ENCODE data around the gene ETS1.

ETS1 gene

DNA sequence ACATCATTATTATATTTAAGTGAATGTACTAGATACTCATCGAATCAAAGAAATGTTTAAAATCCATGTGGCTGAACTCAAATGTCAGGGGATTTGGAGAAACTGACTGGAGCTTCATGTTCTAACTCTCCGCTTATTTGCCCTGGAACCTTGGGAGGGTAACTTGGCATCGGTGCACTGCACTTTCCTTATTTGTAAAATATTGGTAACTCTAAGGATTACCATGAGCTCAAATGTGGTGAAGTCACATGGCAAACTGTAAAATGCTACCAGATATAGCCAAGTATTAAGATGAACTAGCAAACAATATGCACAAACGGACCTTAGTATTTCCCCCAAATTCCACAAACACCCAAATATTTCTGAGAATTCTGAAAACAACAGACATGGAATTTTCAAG lies 75.6 kb downstream of the ETS1 start:
- H3K27me3 ChIP-seq (replicated peaks; ENCODE audit: insufficient read depth, low read length) = no peaks in the 10 kb centered on the region
- DNase-seq = no peak
- no peak overlapping the region for H3K4me3 ChIP-seq (ENCODE audit: low read length)
- no peaks in the 10 kb centered on the region for H3F3A ChIP-seq (ENCODE audit: insufficient read depth, low read length)
- no peaks in the 10 kb centered on the region for H3K36me3 ChIP-seq (replicated peaks; ENCODE audit: insufficient read depth, low read length)
- H3K9ac ChIP-seq (ENCODE audit: low read length) = no peak overlapping the region
- H4K20me1 ChIP-seq (ENCODE audit: insufficient read depth, low read length) = no peaks in the 10 kb centered on the region
- peaks cover 98% of the 10 kb centered on the region for H3K79me2 ChIP-seq (ENCODE audit: low read length)
- H3K4me1 ChIP-seq (ENCODE audit: low read length) = no peaks in the 10 kb centered on the region
- no peaks in the 10 kb centered on the region for H3K9me2 ChIP-seq (replicated peaks; ENCODE audit: insufficient read depth, low read length)
- H3K27ac ChIP-seq (ENCODE audit: low read length) = no peak overlapping the region
- no peak overlapping the region for H3K4me2 ChIP-seq (ENCODE audit: low read depth, low read length)
- H2AFZ ChIP-seq (ENCODE audit: low read length) = no peak overlapping the region
- TF ChIP-seq, protein P1, sequence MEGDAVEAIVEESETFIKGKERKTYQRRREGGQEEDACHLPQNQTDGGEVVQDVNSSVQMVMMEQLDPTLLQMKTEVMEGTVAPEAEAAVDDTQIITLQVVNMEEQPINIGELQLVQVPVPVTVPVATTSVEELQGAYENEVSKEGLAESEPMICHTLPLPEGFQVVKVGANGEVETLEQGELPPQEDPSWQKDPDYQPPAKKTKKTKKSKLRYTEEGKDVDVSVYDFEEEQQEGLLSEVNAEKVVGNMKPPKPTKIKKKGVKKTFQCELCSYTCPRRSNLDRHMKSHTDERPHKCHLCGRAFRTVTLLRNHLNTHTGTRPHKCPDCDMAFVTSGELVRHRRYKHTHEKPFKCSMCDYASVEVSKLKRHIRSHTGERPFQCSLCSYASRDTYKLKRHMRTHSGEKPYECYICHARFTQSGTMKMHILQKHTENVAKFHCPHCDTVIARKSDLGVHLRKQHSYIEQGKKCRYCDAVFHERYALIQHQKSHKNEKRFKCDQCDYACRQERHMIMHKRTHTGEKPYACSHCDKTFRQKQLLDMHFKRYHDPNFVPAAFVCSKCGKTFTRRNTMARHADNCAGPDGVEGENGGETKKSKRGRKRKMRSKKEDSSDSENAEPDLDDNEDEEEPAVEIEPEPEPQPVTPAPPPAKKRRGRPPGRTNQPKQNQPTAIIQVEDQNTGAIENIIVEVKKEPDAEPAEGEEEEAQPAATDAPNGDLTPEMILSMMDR (IDR thresholded peaks at IDR 0.05; ENCODE audit: low read length) = no peak
- TF ChIP-seq EZH2 (optimal IDR thresholded peaks at IDR 0.05; ENCODE audit: low read depth, low read length) (no peak), EZH2phosphoT487 (IDR thresholded peaks at IDR 0.05; ENCODE audit: low read length) (no peak)
- H3K9me3 ChIP-seq (replicated peaks; ENCODE audit: insufficient read depth, low read length) = no peaks in the 10 kb centered on the region

- Histone ChIP-seq H4K20me1 (ENCODE audit: insufficient read depth, low read length) (no peaks in the 10 kb centered on the region), H3K27me3 (replicated peaks; ENCODE audit: insufficient read depth, low read length) (no peaks in the 10 kb centered on the region), H3K27ac (ENCODE audit: low read length) (no peak overlapping the region), H3K9ac (ENCODE audit: low read length) (no peak overlapping the region), H3K79me2 (ENCODE audit: low read length) (peaks cover 95% of the 10 kb centered on the region), H2AFZ (ENCODE audit: low read length) (no peak overlapping the region), H3K36me3 (replicated peaks; ENCODE audit: insufficient read depth, low read length) (no peaks in the 10 kb centered on the region), H3K9me3 (replicated peaks; ENCODE audit: insufficient read depth, low read length) (no peaks in the 10 kb centered on the region), H3F3A (ENCODE audit: insufficient read depth, low read length) (no peaks in the 10 kb centered on the region), H3K4me3 (ENCODE audit: low read length) (no peak overlapping the region), H3K9me2 (replicated peaks; ENCODE audit: insufficient read depth, low read length) (no peaks in the 10 kb centered on the region), H3K4me1 (ENCODE audit: low read length) (no peaks in the 10 kb centered on the region), H3K4me2 (ENCODE audit: low read depth, low read length) (no peak overlapping the region)
- TF ChIP-seq, protein P1 (IDR thresholded peaks at IDR 0.05; ENCODE audit: low read length) = no peak
- TF ChIP-seq EZH2 (optimal IDR thresholded peaks at IDR 0.05; ENCODE audit: low read depth, low read length) = no peak
- TF ChIP-seq EZH2phosphoT487 (IDR thresholded peaks at IDR 0.05; ENCODE audit: low read length) = no peak
- DNase-seq = no peak
These were observed 77.6 kb downstream of the ETS1 start for GRCh38 chr11:128509621-128510389.

GRCh38 chr11:128508770-128509510 lies 78.4 kb downstream of the ETS1 start:
- no peaks in the 10 kb centered on the region for H3F3A ChIP-seq (ENCODE audit: insufficient read depth, low read length)
- no peaks in the 10 kb centered on the region for H3K9me2 ChIP-seq (replicated peaks; ENCODE audit: insufficient read depth, low read length)
- H3K36me3 ChIP-seq (replicated peaks; ENCODE audit: insufficient read depth, low read length) = no peaks in the 10 kb centered on the region
- no peak overlapping the region for H3K27ac ChIP-seq (ENCODE audit: low read length)
- H3K4me3 ChIP-seq (ENCODE audit: low read length) = no peak overlapping the region
- H3K4me1 ChIP-seq (ENCODE audit: low read length) = no peaks in the 10 kb centered on the region
- H3K27me3 ChIP-seq (replicated peaks; ENCODE audit: insufficient read depth, low read length) = no peaks in the 10 kb centered on the region
- H3K9me3 ChIP-seq (replicated peaks; ENCODE audit: insufficient read depth, low read length) = no peaks in the 10 kb centered on the region
- no peak overlapping the region for H2AFZ ChIP-seq (ENCODE audit: low read length)
- H3K4me2 ChIP-seq (ENCODE audit: low read depth, low read length) = no peak overlapping the region
- H3K79me2 ChIP-seq (ENCODE audit: low read length) = peaks cover 94% of the 10 kb centered on the region
- TF ChIP-seq, protein P1 (IDR thresholded peaks at IDR 0.05; ENCODE audit: low read length) = no peak
- TF ChIP-seq EZH2 (optimal IDR thresholded peaks at IDR 0.05; ENCODE audit: low read depth, low read length) = no peak
- no peak for TF ChIP-seq EZH2phosphoT487 (IDR thresholded peaks at IDR 0.05; ENCODE audit: low read length)
- H4K20me1 ChIP-seq (ENCODE audit: insufficient read depth, low read length) = no peaks in the 10 kb centered on the region
- no peak overlapping the region for H3K9ac ChIP-seq (ENCODE audit: low read length)
- DNase-seq = no peak

Data from MM.1S (cell line).